Airway epithelial cell (primary cell): ENCODE data around the gene TIGAR. TPM values are rescaled to one million over a fixed set of nuclear protein-coding genes. Genes with fewer than 3 reads are reported as not detected.

Experiments used
- total RNA-seq: library from RNA; depleted of rRNA; stranded (reverse); fragments of >200 nt; gene quantifications from 2 replicates; pipeline ENCODE4 v1.2.3, GENCODE V29; 2015

The TIGAR gene
- total RNA-seq = 13.5 and 15.8 TPM in 2 replicates

GRCh38 chr12:4320853-4321701, at the start of gene TIGAR:
Gene TIGAR, plus strand, starts transcription at chr12:4321213. Its CDS starts 59 bp downstream, at chr12:4321272.

GRCh38 chr12:4273652-4274395, 47.2 kb upstream of the TIGAR start, which contains the start of gene CCND2:
Gene CCND2, plus strand, starts transcription at chr12:4273762. Its CDS starts 279 bp downstream, at chr12:4274041.

GRCh38 chr12:4379405-4379804, 58.4 kb downstream of the TIGAR start, which contains the start of gene FGF23:
Gene FGF23, minus strand, starts transcription at chr12:4379712. Its CDS starts 130 bp downstream, at chr12:4379582.

Other genes starting within 250 kb of the TIGAR start
- 147 and 200 TPM in 2 replicates for gene CCND2, start 47.5 kb upstream of the TIGAR start, total RNA-seq
- not detected in 2 replicates for gene FGF23, start 58.5 kb downstream of the TIGAR start, total RNA-seq
- gene FGF6, start 124.6 kb downstream of the TIGAR start, total RNA-seq = not detected in 2 replicates
- gene RAD51AP1, start 217.7 kb downstream of the TIGAR start, total RNA-seq = 16.6 and 19.5 TPM in 2 replicates
- 54.7 and 54.9 TPM in 2 replicates for gene DYRK4, start 241.0 kb downstream of the TIGAR start, total RNA-seq